HepG2 (cell line): Measurements from ENCODE around the gene MBLAC2. TPM values are rescaled to one million over a fixed set of nuclear protein-coding genes. Genes with fewer than 3 reads are reported as not detected.

Experiments used
- ASH2L ChIP-seq: fragments of 300-600, 200-600 bp; sonication (generic); IDR thresholded peaks from 2 replicates; pipeline ENCODE4 v1.7.0; 2017; ENCODE audit warnings: low read depth, mild to moderate bottlenecking, moderate library complexity, mixed read lengths, low read length; ENCODE audit not compliant: insufficient read length
- GLMP ChIP-seq: sonication (generic); formaldehyde crosslinking; IDR thresholded peaks from 2 replicates; pipeline ENCODE4 v1.9.0; 2021; ENCODE audit warnings: missing genetic modification reagents, mild to moderate bottlenecking, borderline replicate concordance
- HIC2 ChIP-seq: sonication (generic); formaldehyde crosslinking; IDR thresholded peaks from 2 replicates; pipeline ENCODE4 v1.9.0; 2022; ENCODE audit warnings: low read depth, missing genetic modification reagents
- HNRNPL ChIP-seq: fragments of 200-400 bp; formaldehyde crosslinking; IDR thresholded peaks from 2 replicates; pipeline ENCODE4 v1.6.1; 2017; ENCODE audit warnings: mild to moderate bottlenecking, low read depth, low read length
- MAZ ChIP-seq, 2 experiments: sonication (generic) in 1 of 2; formaldehyde crosslinking in 1 of 2; IDR thresholded peaks; 2 replicates each; pipeline versions ENCODE4 v1.5.0 to v1.6.1; 2012 to 2020; ENCODE audit warnings: low read depth in 2 of 2, mild to moderate bottlenecking in 2 of 2, borderline replicate concordance in 1 of 2, improper control_type of control experiment in 1 of 2, low read length in 1 of 2, missing genetic modification reagents in 1 of 2, moderate library complexity in 1 of 2
- NFE2 ChIP-seq: sonication (generic); formaldehyde crosslinking; IDR thresholded peaks from 2 replicates; pipeline ENCODE4 v1.4.0; 2020; ENCODE audit warnings: missing genetic modification reagents
- RAD51 ChIP-seq: fragments of 450-650 bp; IDR thresholded peaks from 2 replicates; pipeline ENCODE4 v1.6.1; 2016; ENCODE audit warnings: borderline replicate concordance
- UBTF ChIP-seq: sonication (generic); formaldehyde crosslinking; IDR thresholded peaks from 2 replicates; pipeline ENCODE4 v1.4.0; 2020; ENCODE audit warnings: mild to moderate bottlenecking, missing genetic modification reagents
- ZBTB43 ChIP-seq: sonication (generic); formaldehyde crosslinking; conservative IDR thresholded peaks from 2 replicates; pipeline ENCODE4 v1.4.0; 2020; ENCODE audit warnings: missing genetic modification reagents
- ZNF318 ChIP-seq: sonication (generic); formaldehyde crosslinking; IDR thresholded peaks from 2 replicates; pipeline ENCODE4 v1.4.0; 2020; ENCODE audit warnings: mild to moderate bottlenecking, missing genetic modification reagents
- ZNF788 ChIP-seq: sonication (generic); formaldehyde crosslinking; IDR thresholded peaks from 2 replicates; pipeline ENCODE4 v1.5.0; 2020; ENCODE audit warnings: mild to moderate bottlenecking, missing genetic modification reagents, borderline replicate concordance
- polyA plus RNA-seq, 8 experiments: library from polyadenylated mRNA; depleted of rRNA in 3 of 8; stranded (reverse) in 7 of 8; unstranded in 1 of 8; fragments of >200 nt; fragmentation: Illumina TruSeq in 4 of 8; extraction: Trizol in 4 of 8; gene quantifications; 2 replicates each; pipeline versions ENCODE4 v1.2.1 to v1.2.3, GENCODE V29; 2011 to 2016; ENCODE audit warnings: low read depth in 4 of 8, missing spikeins in 1 of 8, mixed read lengths in 1 of 8; ENCODE audit not compliant: insufficient read depth in 1 of 8
- total RNA-seq, 5 experiments: library from RNA; depleted of rRNA; stranded (reverse); fragments of >200 nt; fragmentation: Illumina TruSeq; extraction: Trizol; gene quantifications; 2 replicates each; pipeline ENCODE4 v1.2.3, GENCODE V29; 2016; ENCODE audit warnings: low read depth in 1 of 5

Gene MBLAC2
- total and polyA plus RNA-seq, 2 of the 13 experiments (the other 11 are each of a cell fraction or from before 2014, with no cell fraction given) = 2.9 to 4.1 TPM

- TF ChIP-seq ZBTB43 (CRISPR knock-in tag) (peak; percentile 19; the same call in 1 of the 2 replicates), RAD51 (no peak), HNRNPL (no peak), MAZ (IDR thresholded peaks at IDR 0.05; ENCODE audit: borderline replicate concordance, low read depth, low read length) (0 out of 2 replicates have a peak, but pooled peaks have one; percentile 26), MAZ (CRISPR knock-in tag; IDR thresholded peaks at IDR 0.05; ENCODE audit: low read depth) (peak; percentile 91), GLMP (CRISPR knock-in tag) (no peak), ZNF788 (CRISPR knock-in tag) (peak; percentile 80; the same call in 1 of the 2 replicates), ZNF318 (CRISPR knock-in tag) (0 out of 2 replicates have a peak, but pooled peaks have one; percentile 30), NFE2 (CRISPR knock-in tag) (no peak), ASH2L (peak; percentile 86), UBTF (CRISPR knock-in tag) (peak; percentile 61), HIC2 (CRISPR knock-in tag) (no peak)
Measured at GRCh38 chr5:90409318-90410177, 65.0 kb downstream of the MBLAC2 start, which contains the start of gene CETN3 (continued).
